Parathyroid adenoma (tissue), 2 donors: ENCODE data around the gene LRCH1.

Source experiments
- H2AFZ ChIP-seq: fragments of 300-600 bp; sonication (generic); one replicate; pipeline ENCODE4 v1.7.0; 2017; ENCODE audit warnings: antibody characterized with exemption, mild to moderate bottlenecking
- H3K27ac ChIP-seq: fragments of 300-600 bp; sonication (generic); one replicate; pipeline ENCODE4 v1.7.0; 2017
- H3K27me3 ChIP-seq: fragments of 300-600 bp; sonication (generic); one replicate; pipeline ENCODE4 v1.7.0; 2017; ENCODE audit warnings: low read length; ENCODE audit not compliant: control insufficient read depth, insufficient read depth
- H3K36me3 ChIP-seq: fragments of 300-600 bp; sonication (generic); one replicate; pipeline ENCODE4 v1.7.0; 2017; ENCODE audit warnings: low read length; ENCODE audit not compliant: control insufficient read depth, insufficient read depth
- H3K4me1 ChIP-seq: fragments of 300-600 bp; sonication (generic); one replicate; pipeline ENCODE4 v1.7.0; 2017; ENCODE audit warnings: control low read depth
- H3K4me2 ChIP-seq: fragments of 300-600 bp; sonication (generic); one replicate; pipeline ENCODE4 v1.7.0; 2017; ENCODE audit warnings: low read length
- H3K4me3 ChIP-seq: fragments of 300-600 bp; sonication (generic); one replicate; pipeline ENCODE4 v1.7.0; 2017; ENCODE audit warnings: low read depth, low read length
- H3K79me2 ChIP-seq: fragments of 300-600 bp; sonication (generic); one replicate; pipeline ENCODE4 v1.7.0; 2017; ENCODE audit warnings: control low read depth
- H3K9ac ChIP-seq: fragments of 300-600 bp; sonication (generic); one replicate; pipeline ENCODE4 v1.7.0; 2017; ENCODE audit warnings: mild to moderate bottlenecking
- H3K9me3 ChIP-seq: fragments of 300-600 bp; sonication (generic); one replicate; pipeline ENCODE4 v1.7.0; 2017; ENCODE audit warnings: low read length; ENCODE audit not compliant: control insufficient read depth
- CTCF ChIP-seq: fragments of 300-600 bp; sonication (generic); IDR thresholded peaks from one replicate; pipeline ENCODE4 v1.7.0; 2017; ENCODE audit warnings: antibody characterized with exemption, mild to moderate bottlenecking
- donor health status: primary hyperparathyroidism.

Gene LRCH1

GRCh38 chr13:46621792-46622629, 69.0 kb downstream of the LRCH1 start:
- peaks cover 20% of the 10 kb centered on the region for H3K4me1 ChIP-seq
- no peak overlapping the region for H3K27ac ChIP-seq
- no peak overlapping the region for H3K9ac ChIP-seq
- no peak overlapping the region for H3K4me2 ChIP-seq
- no peaks in the 10 kb centered on the region for H3K36me3 ChIP-seq
- H3K27me3 ChIP-seq: no peaks in the 10 kb centered on the region
- H3K4me3 ChIP-seq: no peak overlapping the region
- H3K9me3 ChIP-seq: no peaks in the 10 kb centered on the region
- no peak overlapping the region for H2AFZ ChIP-seq
- TF ChIP-seq CTCF: no peak
- H3K79me2 ChIP-seq: peaks cover 12% of the 10 kb centered on the region

GRCh38 chr13:46622630-46623256, 69.8 kb downstream of the LRCH1 start:
- no peak overlapping the region for H3K4me3 ChIP-seq
- H2AFZ ChIP-seq: no peak overlapping the region
- no peaks in the 10 kb centered on the region for H3K36me3 ChIP-seq
- H3K9me3 ChIP-seq: no peaks in the 10 kb centered on the region
- no peak overlapping the region for H3K27ac ChIP-seq
- H3K27me3 ChIP-seq: no peaks in the 10 kb centered on the region
- H3K4me1 ChIP-seq: peaks cover 14% of the 10 kb centered on the region
- TF ChIP-seq CTCF: no peak
- H3K9ac ChIP-seq: no peak overlapping the region
- peaks cover 12% of the 10 kb centered on the region for H3K79me2 ChIP-seq
- no peak overlapping the region for H3K4me2 ChIP-seq

- H3K4me3 ChIP-seq: no peak overlapping the region
- H3K27me3 ChIP-seq: no peaks in the 10 kb centered on the region
- no peak overlapping the region for H3K9ac ChIP-seq
- no peak overlapping the region for H3K4me2 ChIP-seq
- peaks cover 12% of the 10 kb centered on the region for H3K79me2 ChIP-seq
- H3K36me3 ChIP-seq: no peaks in the 10 kb centered on the region
- no peak overlapping the region for H3K27ac ChIP-seq
- no peak overlapping the region for H2AFZ ChIP-seq
- no peaks in the 10 kb centered on the region for H3K9me3 ChIP-seq
- no peak for TF ChIP-seq CTCF
- peaks cover 8% of the 10 kb centered on the region for H3K4me1 ChIP-seq
Observed at GRCh38 chr13:46624353-46624752, 71.4 kb downstream of the LRCH1 start.

GRCh38 chr13:46624821-46625220, 71.9 kb downstream of the LRCH1 start:
- H3K4me1 ChIP-seq: peaks cover 8% of the 10 kb centered on the region

More at GRCh38 chr13:46624821-46625220, 71.9 kb downstream of the LRCH1 start:
- no peak for TF ChIP-seq CTCF
- H3K27ac ChIP-seq: no peak overlapping the region
- no peaks in the 10 kb centered on the region for H3K27me3 ChIP-seq
- no peaks in the 10 kb centered on the region for H3K9me3 ChIP-seq
- H2AFZ ChIP-seq: no peak overlapping the region
- H3K9ac ChIP-seq: no peak overlapping the region
- H3K4me3 ChIP-seq: no peak overlapping the region
- H3K4me2 ChIP-seq: no peak overlapping the region
- no peaks in the 10 kb centered on the region for H3K36me3 ChIP-seq
- peaks cover 12% of the 10 kb centered on the region for H3K79me2 ChIP-seq
